GM19043 (cell line): ENCODE results near the gene IFITM5.
"Not testable (repeated sequence)": the region's sequence is repeated elsewhere in the genome, so short reads cannot be mapped to it uniquely, and the experiment has no call there.

Source experiments
- ATAC-seq: cut with Tn5 transposase; IDR thresholded peaks from one replicate; pipeline ENCODE4 v1.9.1; 2021; ENCODE audit warnings: low read depth; ENCODE audit not compliant: unreplicated experiment

IFITM5 gene

GRCh38 chr11:297051-297585 is 2.2 kb downstream of the IFITM5 start:
- no peak for ATAC-seq

GRCh38 chr11:296171-297050 is 2.9 kb downstream of the IFITM5 start:
- no peak for ATAC-seq

- no peak for ATAC-seq
Observed at GRCh38 chr11:295351-296170, 3.8 kb downstream of the IFITM5 start.

- no peak for ATAC-seq
Observed at GRCh38 chr11:294780-295179, 4.5 kb downstream of the IFITM5 start.

GRCh38 chr11:293852-294661 is 5.3 kb downstream of the IFITM5 start:
- no peak for ATAC-seq

- no peak for ATAC-seq
Observed at GRCh38 chr11:293271-293851, 6.0 kb downstream of the IFITM5 start.

- no peak for ATAC-seq
Observed at GRCh38 chr11:292211-293121, 6.9 kb downstream of the IFITM5 start.

GRCh38 chr11:291281-292210 is 7.8 kb downstream of the IFITM5 start:
- ATAC-seq, result no peak

- no peak for ATAC-seq
Observed at GRCh38 chr11:290621-291231, 8.6 kb downstream of the IFITM5 start.

GRCh38 chr11:289712-290620 is 9.4 kb downstream of the IFITM5 start:
- ATAC-seq, result no peak

- no peak for ATAC-seq
Observed at GRCh38 chr11:289398-289711, 10.0 kb downstream of the IFITM5 start.

- ATAC-seq, result peak; percentile 53
Observed at GRCh38 chr11:288478-289397, 10.6 kb downstream of the IFITM5 start, which contains the start of gene PGGHG. Gene PGGHG (plus strand): TSS chr11:289126. CDS start chr11:289817, 691 bp downstream.

GRCh38 chr11:287821-288477 is 11.4 kb downstream of the IFITM5 start:
- no peak for ATAC-seq

- ATAC-seq, result not testable (repeated sequence)
Observed at GRCh38 chr11:286977-287820, 12.1 kb downstream of the IFITM5 start.
